GM10266 (cell line): ENCODE measurements around the gene TPPP.
A peak's percentile ranks its signal among the peaks of the same experiment; 100 is the strongest.

Experiments
- DNase-seq: peaks from one replicate; pipeline ENCODE4 v3.0.0; 2012; ENCODE audit errors: extremely low spot score
- TF ChIP-seq, protein P1 (sequence below): IDR thresholded peaks from 2 replicates; pipeline ENCODE4 v1.5.1; 2012; ENCODE audit warnings: mild to moderate bottlenecking, low read depth; ENCODE audit not compliant: control insufficient read depth, insufficient read depth; ENCODE audit errors: missing control alignments

The TPPP gene

GRCh38 chr5:620152-620551 lies 73.0 kb downstream of the TPPP start:
- TF ChIP-seq, protein P1, sequence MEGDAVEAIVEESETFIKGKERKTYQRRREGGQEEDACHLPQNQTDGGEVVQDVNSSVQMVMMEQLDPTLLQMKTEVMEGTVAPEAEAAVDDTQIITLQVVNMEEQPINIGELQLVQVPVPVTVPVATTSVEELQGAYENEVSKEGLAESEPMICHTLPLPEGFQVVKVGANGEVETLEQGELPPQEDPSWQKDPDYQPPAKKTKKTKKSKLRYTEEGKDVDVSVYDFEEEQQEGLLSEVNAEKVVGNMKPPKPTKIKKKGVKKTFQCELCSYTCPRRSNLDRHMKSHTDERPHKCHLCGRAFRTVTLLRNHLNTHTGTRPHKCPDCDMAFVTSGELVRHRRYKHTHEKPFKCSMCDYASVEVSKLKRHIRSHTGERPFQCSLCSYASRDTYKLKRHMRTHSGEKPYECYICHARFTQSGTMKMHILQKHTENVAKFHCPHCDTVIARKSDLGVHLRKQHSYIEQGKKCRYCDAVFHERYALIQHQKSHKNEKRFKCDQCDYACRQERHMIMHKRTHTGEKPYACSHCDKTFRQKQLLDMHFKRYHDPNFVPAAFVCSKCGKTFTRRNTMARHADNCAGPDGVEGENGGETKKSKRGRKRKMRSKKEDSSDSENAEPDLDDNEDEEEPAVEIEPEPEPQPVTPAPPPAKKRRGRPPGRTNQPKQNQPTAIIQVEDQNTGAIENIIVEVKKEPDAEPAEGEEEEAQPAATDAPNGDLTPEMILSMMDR, result no peak

GRCh38 chr5:619444-619843 lies 73.7 kb downstream of the TPPP start:
- DNase-seq, result no peak
- TF ChIP-seq, protein P1, result no peak

More at GRCh38 chr5:620152-620551, 73.0 kb downstream of the TPPP start:
- DNase-seq, result no peak

DNA sequence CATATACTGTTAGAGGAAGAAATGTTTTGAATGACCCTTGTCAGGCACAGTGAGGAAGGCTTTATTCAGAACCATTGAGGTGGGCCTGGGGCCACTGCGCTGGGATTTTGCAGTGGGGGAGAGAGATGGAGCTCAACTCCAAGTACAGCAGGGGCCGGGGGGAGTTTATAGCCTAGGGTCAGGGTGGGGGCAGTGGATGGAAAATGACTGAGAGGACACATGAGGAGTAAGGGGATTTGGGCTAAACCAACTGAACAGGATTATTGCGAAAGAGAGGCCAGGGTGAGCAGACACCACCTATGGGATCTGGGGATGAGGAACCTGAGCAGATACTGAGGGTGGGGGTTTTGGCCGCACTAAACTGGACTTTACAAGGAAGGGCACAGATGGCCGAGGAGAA lies 74.7 kb downstream of the TPPP start:
- TF ChIP-seq, protein P1, result no peak
- DNase-seq, result no peak

DNA sequence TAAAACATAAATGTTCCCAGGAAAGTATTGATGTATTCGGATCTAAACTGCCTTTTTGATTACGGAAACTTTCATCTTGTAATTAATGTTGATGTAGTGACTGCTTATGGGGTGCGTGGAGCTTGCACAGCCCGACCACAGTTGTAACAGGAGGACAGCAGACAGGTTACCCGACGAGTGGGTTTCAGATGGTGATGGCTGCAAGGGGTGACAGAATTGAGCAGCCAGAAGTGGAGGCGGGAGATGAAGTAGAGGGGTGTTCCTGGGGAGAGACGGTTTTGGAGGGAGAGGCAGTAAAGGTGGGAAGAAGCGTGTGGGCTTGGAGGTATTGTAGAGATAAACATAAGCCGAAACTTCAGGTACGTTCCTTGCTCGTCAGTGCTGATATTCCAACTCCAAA lies 75.3 kb downstream of the TPPP start:
- TF ChIP-seq, protein P1, result no peak
- no peak for DNase-seq

GRCh38 chr5:616484-617039 lies 76.6 kb downstream of the TPPP start:
- no peak for DNase-seq
- TF ChIP-seq, protein P1, result peak; percentile 22

DNA sequence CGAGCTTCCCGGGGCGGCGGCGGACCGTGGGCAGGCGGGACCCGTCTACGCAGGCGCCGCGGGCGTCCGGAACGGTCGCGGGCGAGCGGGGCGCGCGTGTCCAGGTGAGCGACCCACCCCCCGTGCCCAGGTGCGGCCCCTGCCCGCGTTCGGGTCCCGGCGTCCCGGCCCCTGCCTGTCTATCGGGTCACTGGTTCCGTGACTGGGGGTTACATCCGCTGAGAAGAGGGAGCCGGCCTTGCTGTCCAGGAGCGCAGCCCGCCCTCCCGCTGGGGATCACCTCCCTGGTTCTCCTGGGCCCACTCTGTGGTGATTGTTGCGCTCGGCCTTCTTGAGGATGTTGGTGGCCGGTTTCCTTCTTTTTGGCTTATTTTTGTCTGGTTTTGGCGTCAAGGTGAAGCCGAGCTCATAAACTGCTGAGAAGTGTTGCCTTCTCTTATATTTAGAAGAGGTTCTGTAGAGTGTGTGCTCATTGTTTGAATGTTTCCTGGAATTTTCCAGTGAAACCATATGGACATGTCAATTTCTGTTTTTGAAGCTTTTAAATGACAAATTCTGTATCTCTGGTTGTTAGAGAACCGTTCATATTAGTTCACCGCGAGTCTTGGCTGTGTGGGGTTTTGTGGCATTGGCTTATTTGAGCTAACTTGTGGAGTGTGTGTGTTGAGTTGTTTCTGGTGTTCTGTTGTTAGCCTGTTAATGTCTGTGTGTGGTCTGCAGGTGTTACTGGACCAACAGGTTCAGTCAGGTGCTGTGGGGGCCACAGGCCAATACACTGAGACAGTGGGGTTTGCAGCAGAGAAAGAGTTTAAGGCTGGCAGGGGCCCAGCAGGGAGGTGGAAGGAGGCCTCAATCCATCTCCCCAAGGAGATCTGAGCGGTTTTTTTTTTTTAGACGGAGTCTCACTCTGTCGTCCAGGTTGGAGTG lies 80.4 kb downstream of the TPPP start:
- TF ChIP-seq, protein P1, result no peak
- no peak for DNase-seq

DNA sequence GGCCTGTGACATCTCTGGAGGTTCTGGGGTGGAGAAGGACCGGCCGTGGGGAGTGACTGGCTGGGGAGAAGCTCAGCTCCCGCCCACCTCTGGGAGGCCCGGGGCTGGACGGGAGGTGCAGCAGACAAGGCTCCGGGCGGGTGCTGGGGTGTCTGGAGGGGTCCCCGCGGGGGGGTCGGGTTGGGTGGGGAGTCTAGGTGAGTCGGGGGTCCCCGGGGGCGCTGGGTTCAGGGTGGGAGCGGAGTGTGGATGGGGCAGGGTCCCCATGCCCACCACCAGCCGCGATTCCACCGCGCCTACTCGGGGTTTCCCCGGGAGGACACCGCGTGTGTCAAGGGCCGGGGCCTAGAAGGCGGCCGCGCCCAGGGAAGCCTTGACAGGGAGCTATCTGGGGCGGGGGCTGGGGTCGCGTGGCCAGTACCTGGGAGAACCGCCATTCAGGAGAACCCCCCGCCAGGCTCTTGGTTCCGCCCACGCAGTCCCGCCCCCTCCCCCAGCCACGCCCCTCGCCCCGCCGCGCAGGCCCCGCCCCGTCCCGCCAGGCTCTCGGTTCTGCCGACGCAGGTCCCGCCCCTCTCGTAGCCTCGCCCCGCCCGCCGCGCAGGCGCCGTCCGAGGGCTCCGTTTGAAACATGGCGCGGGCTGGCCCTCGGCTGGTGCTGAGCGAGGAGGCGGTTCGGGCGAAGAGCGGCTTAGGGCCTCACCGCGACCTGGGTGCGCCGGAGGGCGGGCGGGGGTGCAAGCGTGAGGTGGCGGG lies 81.2 kb downstream of the TPPP start, which contains the start of gene CEP72:
Gene CEP72, plus strand, starts transcription at position 610 of the 756 bp plus-strand sequence. Its CDS starts 22 bp downstream, at position 632.
- DNase-seq, result peak; percentile 99
- TF ChIP-seq, protein P1, result no peak
